ENCODE measurements around the gene ZNF525.

The ZNF525 gene

GRCh38 chr19:53381376-53381775 is 15.9 kb downstream of the ZNF525 start:
- Histone ChIP-seq H3K4me3 (ENCODE audit: control insufficient read depth in 1 of 7, extremely low read depth in 1 of 7, insufficient read depth in 4 of 7, low read depth in 2 of 7, low read length in 6 of 7) (no peak overlapping the region), H3K36me3 (ENCODE audit: control insufficient read depth in 4 of 4, insufficient read depth in 4 of 4, low read length in 3 of 4) (peaks cover 19 to 79% (median 39%) of the 10 kb centered on the region in 4 experiments), H3K27me3 (replicated peaks in 2 of 5; ENCODE audit: control insufficient read depth in 4 of 5, insufficient read depth in 5 of 5, low read length in 4 of 5) (no peaks in the 10 kb centered on the region), H3K9me3 (ENCODE audit: control extremely low read depth in 1 of 5, control insufficient read depth in 4 of 5, insufficient read depth in 2 of 5, low read depth in 1 of 5, low read length in 4 of 5) (peaks cover 19 to 79% (median 48%) of the 10 kb centered on the region in 5 experiments), H3K27ac (ENCODE audit: insufficient read depth in 1 of 2, low read depth in 1 of 2, low read length in 2 of 2, poor library complexity in 1 of 2, severe bottlenecking in 2 of 2) (no peak overlapping the region), H3K4me1 (ENCODE audit: control extremely low read depth in 1 of 4, control insufficient read depth in 4 of 4, insufficient read depth in 4 of 4, low read length in 3 of 4) (no peaks in the 10 kb centered on the region)
- no CpG with 5 or more reads among the region's 3 CpGs for WGBS (ENCODE audit: insufficient coverage)
- no peak for DNase-seq
- ChIA-PET POLR2A (no interaction called here), CTCF (no interaction called here)

DNA sequence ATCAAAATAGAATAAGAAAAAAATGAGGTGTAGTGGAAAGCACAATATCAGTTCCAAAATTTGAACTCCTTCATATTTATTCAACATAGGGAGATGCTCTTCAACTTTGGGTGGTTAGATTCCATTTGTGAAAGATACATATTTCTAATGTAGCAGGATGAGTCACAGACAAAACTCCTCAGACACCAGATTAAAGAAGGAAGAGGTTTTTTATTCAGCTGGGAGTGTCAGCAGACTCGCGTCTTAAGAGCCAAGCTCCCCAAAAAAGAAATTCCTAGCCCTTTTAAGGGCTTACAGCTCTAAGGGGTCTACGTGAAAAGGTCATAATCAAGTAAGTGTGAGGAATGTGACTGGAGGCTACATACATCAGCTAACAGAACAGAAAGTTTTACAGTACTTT is 22.7 kb downstream of the ZNF525 start:
- WGBS (ENCODE audit: insufficient coverage) = no CpG with 5 or more reads among the region's 3 CpGs
- ChIA-PET POLR2A (no interaction called here), CTCF (no interaction called here)
- Histone ChIP-seq H3K27me3 (replicated peaks in 2 of 5; ENCODE audit: control insufficient read depth in 4 of 5, insufficient read depth in 5 of 5, low read length in 4 of 5) (no peaks in the 10 kb centered on the region), H3K4me1 (ENCODE audit: control extremely low read depth in 1 of 4, control insufficient read depth in 4 of 4, insufficient read depth in 4 of 4, low read length in 3 of 4) (no peaks in the 10 kb centered on the region), H3K27ac (ENCODE audit: insufficient read depth in 1 of 2, low read depth in 1 of 2, low read length in 2 of 2, poor library complexity in 1 of 2, severe bottlenecking in 2 of 2) (no peak overlapping the region), H3K4me3 (ENCODE audit: control insufficient read depth in 1 of 7, extremely low read depth in 1 of 7, insufficient read depth in 4 of 7, low read depth in 2 of 7, low read length in 6 of 7) (no peak overlapping the region), H3K36me3 (ENCODE audit: control insufficient read depth in 4 of 4, insufficient read depth in 4 of 4, low read length in 3 of 4) (peaks cover 0 to 25% (median 5%) of the 10 kb centered on the region in 4 experiments), H3K9me3 (ENCODE audit: control extremely low read depth in 1 of 5, control insufficient read depth in 4 of 5, insufficient read depth in 2 of 5, low read depth in 1 of 5, low read length in 4 of 5) (peaks cover 10 to 51% (median 23%) of the 10 kb centered on the region in 5 experiments)
- DNase-seq = no peak

- Histone ChIP-seq H3K27ac (ENCODE audit: insufficient read depth in 1 of 2, low read depth in 1 of 2, low read length in 2 of 2, poor library complexity in 1 of 2, severe bottlenecking in 2 of 2) (no peak overlapping the region), H3K9me3 (ENCODE audit: control extremely low read depth in 1 of 5, control insufficient read depth in 4 of 5, insufficient read depth in 2 of 5, low read depth in 1 of 5, low read length in 4 of 5) (peaks cover 5 to 44% (median 21%) of the 10 kb centered on the region in 5 experiments), H3K4me1 (ENCODE audit: control extremely low read depth in 1 of 4, control insufficient read depth in 4 of 4, insufficient read depth in 4 of 4, low read length in 3 of 4) (no peaks in the 10 kb centered on the region), H3K27me3 (replicated peaks in 2 of 5; ENCODE audit: control insufficient read depth in 4 of 5, insufficient read depth in 5 of 5, low read length in 4 of 5) (no peaks in the 10 kb centered on the region), H3K36me3 (ENCODE audit: control insufficient read depth in 4 of 4, insufficient read depth in 4 of 4, low read length in 3 of 4) (peaks cover 0 to 18% (median 3%) of the 10 kb centered on the region in 4 experiments), H3K4me3 (ENCODE audit: control insufficient read depth in 1 of 7, extremely low read depth in 1 of 7, insufficient read depth in 4 of 7, low read depth in 2 of 7, low read length in 6 of 7) (no peak overlapping the region)
- no peak for DNase-seq
- WGBS (ENCODE audit: insufficient coverage) = 100% methylated on average over 5 of the region's 5 CpGs
- POLR2A ChIA-PET = no interaction called here
- CTCF ChIA-PET = no interaction called here
Measured at GRCh38 chr19:53388904-53389303, 23.4 kb downstream of the ZNF525 start.

DNA sequence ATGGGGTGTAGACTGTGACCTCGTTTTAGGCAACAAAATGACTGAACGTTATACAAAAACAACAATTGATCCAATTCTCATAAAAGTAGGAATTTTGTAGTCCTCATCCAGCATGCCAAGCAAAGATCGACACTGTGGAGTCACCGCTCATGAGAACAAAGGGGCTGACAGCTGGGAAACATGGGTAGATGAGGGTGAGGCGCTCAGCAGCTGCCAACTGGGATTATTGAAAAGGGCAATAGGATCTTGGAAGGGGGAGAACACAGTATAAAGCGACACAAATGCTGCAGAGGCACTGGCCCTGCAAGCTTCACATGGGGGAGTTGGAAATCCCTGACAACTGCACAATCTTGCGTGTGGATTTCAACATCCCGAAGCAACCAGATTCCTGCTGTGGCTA is 24.1 kb downstream of the ZNF525 start:
- Histone ChIP-seq H3K4me1 (ENCODE audit: control extremely low read depth in 1 of 4, control insufficient read depth in 4 of 4, insufficient read depth in 4 of 4, low read length in 3 of 4) (peaks cover 0 to 4% (median 3%) of the 10 kb centered on the region in 4 experiments), H3K4me3 (ENCODE audit: control insufficient read depth in 1 of 7, extremely low read depth in 1 of 7, insufficient read depth in 4 of 7, low read depth in 2 of 7, low read length in 6 of 7) (no peak overlapping the region), H3K27me3 (replicated peaks in 2 of 5; ENCODE audit: control insufficient read depth in 4 of 5, insufficient read depth in 5 of 5, low read length in 4 of 5) (no peaks in the 10 kb centered on the region), H3K27ac (ENCODE audit: insufficient read depth in 1 of 2, low read depth in 1 of 2, low read length in 2 of 2, poor library complexity in 1 of 2, severe bottlenecking in 2 of 2) (no peak overlapping the region), H3K36me3 (ENCODE audit: control insufficient read depth in 4 of 4, insufficient read depth in 4 of 4, low read length in 3 of 4) (peaks cover 0 to 18% (median 3%) of the 10 kb centered on the region in 4 experiments), H3K9me3 (ENCODE audit: control extremely low read depth in 1 of 5, control insufficient read depth in 4 of 5, insufficient read depth in 2 of 5, low read depth in 1 of 5, low read length in 4 of 5) (peaks cover 5 to 42% (median 21%) of the 10 kb centered on the region in 5 experiments)
- ChIA-PET POLR2A (no interaction called here), CTCF (no interaction called here)
- WGBS (ENCODE audit: insufficient coverage) = 90% methylated on average over 8 of the region's 8 CpGs
- DNase-seq = no peak

DNA sequence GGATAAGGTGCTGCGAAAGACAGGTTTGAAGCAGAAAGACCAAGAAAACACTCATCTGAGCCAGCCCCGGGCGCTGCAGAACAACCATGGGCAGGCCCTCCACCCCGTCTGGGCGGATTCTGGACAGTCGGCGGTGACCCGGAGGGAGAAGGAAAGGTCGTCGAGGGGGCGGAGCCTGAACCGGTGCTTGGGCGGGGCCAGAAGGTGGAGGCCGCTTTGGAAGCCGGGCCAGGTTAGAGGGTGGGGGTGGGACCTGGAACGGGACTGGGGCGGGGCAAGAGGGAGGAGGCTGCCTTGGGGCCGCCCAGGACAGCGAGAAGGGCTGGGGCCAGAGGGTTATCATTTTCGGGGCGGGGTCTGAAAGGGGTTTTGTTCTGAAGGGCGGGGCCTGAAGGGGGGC is 24.5 kb downstream of the ZNF525 start:
- Histone ChIP-seq H3K27ac (ENCODE audit: insufficient read depth in 1 of 2, low read depth in 1 of 2, low read length in 2 of 2, poor library complexity in 1 of 2, severe bottlenecking in 2 of 2) (no peak overlapping the region), H3K36me3 (ENCODE audit: control insufficient read depth in 4 of 4, insufficient read depth in 4 of 4, low read length in 3 of 4) (peaks cover 0 to 14% (median 3%) of the 10 kb centered on the region in 4 experiments), H3K27me3 (replicated peaks in 2 of 5; ENCODE audit: control insufficient read depth in 4 of 5, insufficient read depth in 5 of 5, low read length in 4 of 5) (no peaks in the 10 kb centered on the region), H3K9me3 (ENCODE audit: control extremely low read depth in 1 of 5, control insufficient read depth in 4 of 5, insufficient read depth in 2 of 5, low read depth in 1 of 5, low read length in 4 of 5) (peaks cover 1 to 39% (median 21%) of the 10 kb centered on the region in 5 experiments), H3K4me3 (ENCODE audit: control insufficient read depth in 1 of 7, extremely low read depth in 1 of 7, insufficient read depth in 4 of 7, low read depth in 2 of 7, low read length in 6 of 7) (no peak overlapping the region), H3K4me1 (ENCODE audit: control extremely low read depth in 1 of 4, control insufficient read depth in 4 of 4, insufficient read depth in 4 of 4, low read length in 3 of 4) (peaks cover 0 to 6% (median 5%) of the 10 kb centered on the region in 4 experiments)
- 42% methylated on average over 7 of the region's 22 CpGs for WGBS (ENCODE audit: insufficient coverage)
- POLR2A ChIA-PET = no interaction called here
- DNase-seq = no peak
- CTCF ChIA-PET = no interaction called here

DNA sequence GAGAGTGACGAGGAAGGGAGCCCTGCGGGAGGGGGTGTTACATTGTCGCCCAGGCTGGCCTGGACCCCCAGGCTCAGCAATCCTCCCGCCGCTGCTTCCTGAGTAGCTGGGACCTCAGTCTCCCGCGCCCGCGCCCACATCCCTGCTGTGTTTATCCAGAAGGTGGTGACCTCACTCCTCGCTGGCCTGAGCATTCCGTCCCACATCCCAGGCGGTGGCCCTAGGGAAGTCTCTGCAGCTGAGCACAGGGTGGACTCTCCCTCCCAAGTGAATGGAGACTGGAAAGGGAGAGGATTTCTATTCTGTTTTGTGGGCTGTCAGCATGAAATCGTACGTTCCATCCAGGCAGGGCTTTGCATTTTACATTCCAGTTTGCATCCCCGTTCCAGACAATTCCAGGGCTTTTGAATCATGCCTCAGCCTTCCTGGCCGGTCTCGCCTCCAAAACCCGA is 29.0 kb downstream of the ZNF525 start:
- H3K4me1 ChIP-seq (ENCODE audit: control extremely low read depth in 1 of 4, control insufficient read depth in 4 of 4, insufficient read depth in 4 of 4, low read length in 3 of 4) = peaks cover 0 to 19% (median 14%) of the 10 kb centered on the region in 4 experiments
- no peaks in the 10 kb centered on the region for H3K27me3 ChIP-seq (replicated peaks in 2 of 5; ENCODE audit: control insufficient read depth in 4 of 5, insufficient read depth in 5 of 5, low read length in 4 of 5)
- peaks cover 0 to 20% (median 9%) of the 10 kb centered on the region in 5 experiments for H3K9me3 ChIP-seq (ENCODE audit: control extremely low read depth in 1 of 5, control insufficient read depth in 4 of 5, insufficient read depth in 2 of 5, low read depth in 1 of 5, low read length in 4 of 5)
- CTCF ChIA-PET = no interaction called here
- peaks cover 2 to 16% (median 7%) of the 10 kb centered on the region in 4 experiments for H3K36me3 ChIP-seq (ENCODE audit: control insufficient read depth in 4 of 4, insufficient read depth in 4 of 4, low read length in 3 of 4)
- H3K27ac ChIP-seq (ENCODE audit: insufficient read depth in 1 of 2, low read depth in 1 of 2, low read length in 2 of 2, poor library complexity in 1 of 2, severe bottlenecking in 2 of 2) = peak overlapping the region in 1 of 2 experiments; percentile 87
- 16% methylated on average over 13 of the region's 18 CpGs for WGBS (ENCODE audit: insufficient coverage)
- POLR2A ChIA-PET = no interaction called here
- DNase-seq = peak in 2 of 3 donors; percentile 24 to 30
- H3K4me3 ChIP-seq (ENCODE audit: control insufficient read depth in 1 of 7, extremely low read depth in 1 of 7, insufficient read depth in 4 of 7, low read depth in 2 of 7, low read length in 6 of 7) = peak overlapping the region in 6 of 7 experiments; percentile 57 to 93 (median 87)

DNA sequence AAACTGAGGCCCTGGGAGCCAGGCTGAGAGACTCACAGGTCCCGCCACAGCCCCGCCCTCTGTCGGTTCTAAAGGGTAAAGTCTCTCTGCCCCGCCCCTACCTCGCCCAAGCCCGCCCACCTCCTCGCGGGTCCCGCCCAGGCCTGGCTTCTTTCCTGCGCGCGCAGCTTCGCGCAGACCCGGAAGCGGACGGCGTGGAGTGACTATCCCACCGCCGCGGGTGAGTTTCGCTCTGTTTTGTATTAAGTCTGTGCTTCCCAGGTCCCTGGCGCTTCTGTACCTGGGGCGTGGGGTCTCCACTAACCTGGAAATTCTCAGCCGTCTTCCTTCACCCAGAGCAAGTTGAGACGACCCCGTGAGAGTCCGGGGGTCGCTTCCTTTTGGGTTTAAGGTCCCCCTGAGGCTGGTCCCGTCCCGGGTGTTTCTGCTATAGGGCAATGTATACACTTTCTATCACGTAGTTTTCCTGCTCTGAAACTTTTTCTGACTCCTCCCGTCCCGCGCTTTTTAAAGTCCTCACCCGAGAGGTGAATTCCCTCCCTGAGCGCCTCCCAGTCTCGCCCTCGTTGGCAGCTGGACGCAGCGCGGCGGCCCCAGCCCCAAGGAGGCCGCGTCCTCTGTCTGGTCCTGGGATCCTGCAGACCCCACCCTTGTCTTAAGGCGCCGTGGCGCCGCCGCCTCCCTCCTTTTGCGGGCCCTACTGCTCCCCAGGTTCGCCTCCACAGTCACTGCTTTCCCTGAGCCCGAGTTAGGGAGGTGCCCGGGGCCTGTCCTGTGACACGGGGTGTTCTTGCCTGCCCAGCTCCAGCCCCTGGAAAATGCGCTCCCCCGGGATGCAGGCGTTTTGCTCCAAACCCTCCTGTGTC is 29.7 kb downstream of the ZNF525 start, which contains the start of gene ZNF765:
Gene ZNF765 (plus strand): TSS at position 176 of the 866 bp plus-strand sequence. CDS start 2,867 bp downstream, outside the sequence.
- peaks cover 2 to 23% (median 13%) of the 10 kb centered on the region in 4 experiments for H3K36me3 ChIP-seq (ENCODE audit: control insufficient read depth in 4 of 4, insufficient read depth in 4 of 4, low read length in 3 of 4)
- H3K27me3 ChIP-seq (replicated peaks in 2 of 5; ENCODE audit: control insufficient read depth in 4 of 5, insufficient read depth in 5 of 5, low read length in 4 of 5) = no peaks in the 10 kb centered on the region
- H3K27ac ChIP-seq (ENCODE audit: insufficient read depth in 1 of 2, low read depth in 1 of 2, low read length in 2 of 2, poor library complexity in 1 of 2, severe bottlenecking in 2 of 2) = peak within 1 kb of the TSS; percentile 66 to 87
- peak; percentile 86 to 95 (median 94) for DNase-seq
- CTCF ChIA-PET = interaction anchor here (1.0 kb wide), 1 partner anchor 22 kb away, joined by 3 read pairs; no protein-coding TSS in a partner anchor
- H3K4me3 ChIP-seq (ENCODE audit: control insufficient read depth in 1 of 7, extremely low read depth in 1 of 7, insufficient read depth in 4 of 7, low read depth in 2 of 7, low read length in 6 of 7) = peak within 1 kb of the TSS; percentile 82 to 93 (median 88)
- WGBS (ENCODE audit: insufficient coverage) = 0% methylated on average over 49 of the region's 58 CpGs
- POLR2A ChIA-PET = no interaction called here
- H3K9me3 ChIP-seq (ENCODE audit: control extremely low read depth in 1 of 5, control insufficient read depth in 4 of 5, insufficient read depth in 2 of 5, low read depth in 1 of 5, low read length in 4 of 5) = peaks cover 0 to 17% (median 4%) of the 10 kb centered on the region in 5 experiments
- peaks cover 0 to 19% (median 14%) of the 10 kb centered on the region in 4 experiments for H3K4me1 ChIP-seq (ENCODE audit: control extremely low read depth in 1 of 4, control insufficient read depth in 4 of 4, insufficient read depth in 4 of 4, low read length in 3 of 4)
